HG03342 (cell line): ENCODE results near the gene STRA6.

Source experiments
- ATAC-seq: cut with Tn5 transposase; IDR thresholded peaks from one replicate; pipeline ENCODE4 v1.9.1; 2021; ENCODE audit warnings: mild to moderate bottlenecking, moderate library complexity; ENCODE audit not compliant: unreplicated experiment

STRA6 gene

GRCh38 chr15:74182131-74182530, 20.5 kb downstream of the STRA6 start:
- no peak for ATAC-seq

GRCh38 chr15:74180881-74181602, 21.5 kb downstream of the STRA6 start:
- no peak for ATAC-seq

GRCh38 chr15:74179983-74180880, 22.4 kb downstream of the STRA6 start:
- ATAC-seq: no peak

GRCh38 chr15:74179101-74179841, 23.3 kb downstream of the STRA6 start:
- no peak for ATAC-seq

- ATAC-seq: no peak
Observed at GRCh38 chr15:74178326-74179100, 24.1 kb downstream of the STRA6 start.

- no peak for ATAC-seq
Observed at GRCh38 chr15:74176262-74177214, 26.0 kb downstream of the STRA6 start.

- ATAC-seq: no peak
Observed at GRCh38 chr15:74175271-74176191, 27.1 kb downstream of the STRA6 start.

GRCh38 chr15:74174958-74175253, 27.7 kb downstream of the STRA6 start:
- no peak for ATAC-seq

- no peak for ATAC-seq
Observed at GRCh38 chr15:74174219-74174957, 28.2 kb downstream of the STRA6 start.

- no peak for ATAC-seq
Observed at GRCh38 chr15:74173380-74174218, 29.0 kb downstream of the STRA6 start, which contains the start of gene ISLR. Gene ISLR, plus strand, starts transcription at chr15:74173710. Its CDS starts 1,149 bp downstream, at chr15:74174859.

GRCh38 chr15:74172701-74173379, 29.7 kb downstream of the STRA6 start:
- ATAC-seq: no peak

GRCh38 chr15:74171965-74172541, 30.5 kb downstream of the STRA6 start:
- ATAC-seq: no peak

- ATAC-seq: no peak
Observed at GRCh38 chr15:74170875-74171578, 31.6 kb downstream of the STRA6 start.

- ATAC-seq: no peak
Observed at GRCh38 chr15:74170071-74170844, 32.3 kb downstream of the STRA6 start.

GRCh38 chr15:74168711-74169126, 33.9 kb downstream of the STRA6 start:
- ATAC-seq: no peak
